Forelimb muscle (tissue), 1 donor: ENCODE data around the gene PARD6G. TPM values are rescaled to one million over a fixed set of nuclear protein-coding genes. Genes with fewer than 3 reads are reported as not detected.

Experiments
- DNase-seq: peaks from one replicate; pipeline ENCODE4 v3.0.0-alpha.2; 2013; ENCODE audit warnings: low read depth
- polyA plus RNA-seq: library from polyadenylated mRNA; unstranded; fragments of 120-200 nt; gene quantifications from one replicate; pipeline ENCODE4 v1.2.1, GENCODE V29; 2013; ENCODE audit not compliant: insufficient read length

The PARD6G gene
- polyA plus RNA-seq, 1 donor, result 5.2 TPM

DNA sequence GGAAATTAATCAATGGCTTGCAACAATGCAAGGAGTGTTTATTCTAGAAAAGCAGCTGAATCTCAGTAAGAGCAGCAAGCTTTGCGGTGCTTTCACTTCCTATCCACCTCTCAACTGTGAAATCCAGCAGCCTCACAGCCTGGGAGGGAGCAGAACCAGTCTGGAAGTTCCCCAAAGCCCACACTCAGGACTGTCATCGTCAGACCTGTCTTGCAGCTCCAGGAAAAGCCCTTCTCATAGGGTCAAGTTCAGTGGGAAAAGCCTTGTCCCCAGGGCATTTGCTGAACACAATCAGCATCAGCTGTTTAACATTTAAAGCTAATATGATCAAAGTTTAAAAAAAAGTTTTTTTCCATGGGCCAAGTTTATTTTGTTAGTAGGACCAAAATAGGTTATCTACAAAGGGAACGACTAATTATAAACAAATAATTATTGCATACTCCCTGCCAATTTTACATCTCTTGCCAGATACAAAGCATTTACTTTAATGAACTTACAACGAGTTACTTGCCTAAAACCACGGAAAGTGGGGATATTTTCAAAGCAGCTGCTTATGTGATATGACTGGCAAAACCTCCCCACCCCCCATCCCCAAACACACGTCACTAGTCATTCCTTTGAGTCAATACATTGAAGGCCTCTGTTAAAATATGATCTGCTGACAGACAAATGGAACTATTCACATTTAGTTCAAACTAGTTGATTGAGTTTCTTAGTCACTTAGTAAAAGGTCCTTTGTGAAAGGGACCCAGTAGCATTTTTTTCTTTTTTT lies 36.8 kb downstream of the PARD6G start:
- DNase-seq, result no peak

DNA sequence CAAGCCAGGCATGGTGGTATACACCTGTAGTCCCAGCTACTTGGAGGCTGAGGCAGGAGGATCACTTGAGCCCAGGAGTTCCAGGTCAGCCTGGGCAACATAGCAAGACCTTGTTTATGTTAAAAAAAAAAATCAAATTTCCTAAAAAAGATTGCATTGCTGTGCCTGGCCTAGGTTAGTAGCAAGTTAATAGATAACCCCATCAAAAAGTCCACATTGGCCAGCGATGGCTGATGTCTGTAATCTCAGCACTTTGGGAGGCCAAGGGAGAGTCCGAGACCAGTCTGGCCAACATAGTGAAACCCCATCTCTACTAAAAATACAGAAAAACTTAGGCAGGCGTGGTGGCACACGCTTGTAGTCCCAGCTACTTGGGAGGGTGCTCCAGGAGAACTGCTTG lies 38.7 kb downstream of the PARD6G start:
- no peak for DNase-seq

DNA sequence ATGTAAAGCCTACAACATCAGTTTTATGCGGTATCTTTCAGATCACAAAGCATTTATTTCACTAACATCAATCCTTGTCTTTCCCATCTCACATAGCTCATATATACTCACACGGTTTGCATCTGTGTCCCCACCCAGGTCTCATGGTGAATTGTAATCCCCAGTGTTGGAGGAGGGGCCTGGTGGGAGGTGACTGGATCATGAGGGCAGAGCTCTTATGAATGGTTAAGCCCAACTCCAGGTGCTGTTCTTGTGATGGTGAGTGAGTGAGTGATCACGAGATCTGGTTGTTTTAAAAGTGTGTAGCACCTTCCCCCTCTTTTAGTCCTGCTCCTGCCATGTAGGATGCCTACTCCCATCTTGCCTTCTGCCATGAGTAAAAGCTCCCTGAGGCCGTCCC lies 42.0 kb downstream of the PARD6G start:
- DNase-seq, result no peak

DNA sequence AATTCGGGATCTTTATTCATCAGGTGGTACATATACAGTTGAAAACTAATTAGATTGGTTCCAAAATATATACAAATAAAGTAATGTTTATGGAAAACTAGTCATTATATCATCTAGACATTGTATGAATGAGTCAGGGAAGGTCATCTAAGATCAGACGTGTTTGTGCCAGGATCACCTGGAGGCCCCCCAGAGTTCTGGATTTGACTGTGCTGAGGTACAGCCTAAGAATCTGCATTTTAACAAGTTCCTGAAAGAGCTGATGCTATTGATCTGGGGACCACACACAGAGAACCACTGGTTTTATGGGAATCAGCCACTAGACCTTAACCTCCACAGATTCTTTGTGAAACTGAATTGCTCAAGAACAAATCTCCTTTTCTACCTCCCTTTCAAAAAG lies 43.2 kb downstream of the PARD6G start:
- DNase-seq, result no peak

DNA sequence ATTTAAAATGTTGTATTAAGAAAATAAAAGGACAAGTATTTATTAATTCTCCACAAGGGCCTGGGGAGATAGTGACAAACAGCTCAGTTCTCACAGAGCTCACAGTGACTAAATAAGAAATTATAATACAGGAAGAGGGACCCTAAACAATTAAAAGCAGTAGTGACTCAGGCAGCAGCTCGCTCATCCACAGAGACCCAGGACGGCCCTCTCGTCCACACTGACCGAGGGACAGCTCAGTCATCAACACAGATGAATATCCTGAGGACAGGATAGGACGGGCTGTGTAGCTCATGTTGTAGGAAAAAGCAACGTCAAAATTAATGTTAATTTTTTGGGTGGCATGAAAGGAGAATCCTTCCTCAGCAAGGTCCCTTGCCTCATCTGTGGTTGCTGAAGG lies 44.1 kb downstream of the PARD6G start:
- DNase-seq, result no peak

DNA sequence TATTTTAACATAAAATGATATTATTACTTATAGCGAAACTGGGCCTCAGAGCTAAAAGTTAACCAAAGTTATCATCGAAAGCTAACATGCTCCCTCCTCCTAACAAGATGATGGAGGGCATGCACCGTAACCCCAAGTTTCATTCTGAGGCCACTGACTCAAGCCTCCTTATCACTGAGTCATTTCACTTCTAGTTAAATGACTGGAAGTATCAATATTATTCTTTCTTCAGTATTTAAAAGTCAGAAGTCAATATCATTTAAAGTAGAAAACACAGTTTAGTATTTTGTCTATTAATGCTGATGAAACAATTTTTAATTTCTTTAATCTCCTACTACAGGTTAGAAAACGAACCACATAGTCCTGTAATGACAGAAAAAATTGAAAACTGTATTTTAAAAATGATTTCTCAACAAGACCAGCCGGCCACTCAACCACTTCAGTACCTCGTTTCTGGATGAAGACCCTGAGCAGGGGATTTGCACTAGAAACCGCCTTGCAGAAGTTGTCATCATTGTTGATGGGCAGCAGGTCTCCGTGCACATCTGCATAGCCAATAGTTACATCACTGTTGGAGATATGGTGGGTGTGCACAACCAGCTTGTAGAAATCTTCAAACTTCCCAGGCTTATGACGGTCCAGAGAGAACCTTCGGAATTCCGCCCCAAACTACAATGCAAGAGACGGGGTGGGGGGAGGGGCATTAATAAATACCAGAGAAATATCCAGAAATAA lies 44.9 kb downstream of the PARD6G start:
- DNase-seq, result no peak

DNA sequence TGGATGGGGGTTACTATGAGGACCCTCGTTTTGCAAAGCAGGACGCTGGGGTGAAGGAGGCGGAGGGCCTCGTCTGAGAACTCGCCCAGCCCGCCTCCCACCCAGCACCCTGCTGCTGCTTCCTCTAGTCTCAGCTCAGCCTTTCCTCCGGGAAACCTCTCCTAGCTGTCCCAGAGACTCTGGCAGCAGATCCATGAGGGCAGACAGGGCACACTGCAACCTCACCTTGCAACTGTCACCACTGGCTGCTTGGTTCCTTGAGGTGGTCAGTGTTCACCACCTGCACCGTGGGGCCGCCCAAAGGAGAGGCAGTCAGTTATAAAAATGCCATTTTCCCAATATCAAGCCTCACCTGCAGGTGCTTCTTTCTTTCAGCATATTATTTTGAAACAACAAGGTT lies 45.6 kb downstream of the PARD6G start:
- no peak for DNase-seq

DNA sequence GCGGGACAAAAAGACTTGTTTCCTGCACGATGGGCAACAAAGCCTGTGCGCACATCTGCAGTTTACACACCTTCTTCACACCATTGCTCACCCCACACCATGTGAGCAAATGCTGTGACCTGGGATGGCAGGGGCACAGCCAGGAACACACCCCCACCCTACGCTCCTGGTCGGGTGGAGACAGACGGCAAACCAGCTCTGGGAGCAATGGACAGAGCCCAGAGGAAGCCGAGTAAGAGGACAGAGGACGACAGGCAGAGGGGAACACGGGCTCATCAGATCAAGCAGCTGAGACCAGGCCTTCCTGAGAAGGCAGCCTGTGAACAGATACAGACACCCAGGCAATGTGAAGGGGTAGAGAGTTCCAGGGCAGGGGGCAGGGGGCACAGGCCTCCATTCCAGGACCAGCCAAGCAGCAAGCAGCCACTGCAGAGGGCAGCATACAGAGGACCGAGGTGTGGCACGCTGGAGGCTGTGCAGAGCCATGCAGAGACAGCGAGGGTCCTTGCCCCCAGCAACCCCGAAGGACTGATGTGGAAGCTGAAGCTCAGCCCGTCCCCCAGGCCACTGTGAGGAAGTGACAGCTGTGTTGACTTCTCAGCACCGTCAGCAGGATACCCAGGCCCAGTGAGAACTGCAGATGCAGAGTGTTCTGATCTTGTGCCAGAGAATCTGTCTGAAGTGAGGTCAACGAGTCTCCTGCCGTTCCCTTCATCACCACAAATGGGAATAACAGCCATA lies 46.2 kb downstream of the PARD6G start:
- DNase-seq, result no peak

DNA sequence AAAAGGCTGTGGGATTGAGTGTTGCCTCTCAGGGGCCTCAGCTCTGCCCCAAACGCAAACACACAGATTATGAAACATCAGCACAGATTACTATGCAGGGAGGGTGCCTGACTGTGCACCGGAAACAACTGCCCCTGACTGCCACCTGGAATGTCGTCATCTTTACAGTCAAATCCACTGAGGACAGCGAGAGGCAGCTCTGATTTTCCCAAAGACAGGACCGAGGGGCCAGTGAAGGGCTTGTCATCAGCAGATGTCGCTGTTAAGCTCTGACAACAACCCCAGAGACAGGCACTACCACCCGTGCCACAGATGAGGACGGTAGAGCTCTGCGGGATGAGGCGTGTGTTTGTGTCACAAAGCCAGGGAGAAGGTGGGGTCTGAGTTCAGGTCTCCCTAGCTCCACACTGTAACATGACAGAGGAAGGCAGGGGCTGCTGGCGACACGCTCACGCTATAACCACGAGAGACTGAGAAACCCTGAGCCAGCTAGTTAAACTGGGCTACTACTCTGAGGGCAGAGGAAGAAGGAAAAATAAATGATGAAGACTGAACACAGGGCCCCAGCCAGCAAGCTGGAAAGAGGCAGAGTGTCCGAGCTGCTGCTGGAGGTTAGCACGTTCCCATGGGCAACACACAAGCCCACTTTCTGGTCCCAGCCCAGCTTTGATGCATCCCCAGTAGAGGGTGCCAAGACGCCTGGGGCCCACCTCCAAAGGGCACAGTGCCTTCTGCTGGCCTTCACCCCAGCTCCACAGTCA lies 47.0 kb downstream of the PARD6G start:
- DNase-seq, result no peak

DNA sequence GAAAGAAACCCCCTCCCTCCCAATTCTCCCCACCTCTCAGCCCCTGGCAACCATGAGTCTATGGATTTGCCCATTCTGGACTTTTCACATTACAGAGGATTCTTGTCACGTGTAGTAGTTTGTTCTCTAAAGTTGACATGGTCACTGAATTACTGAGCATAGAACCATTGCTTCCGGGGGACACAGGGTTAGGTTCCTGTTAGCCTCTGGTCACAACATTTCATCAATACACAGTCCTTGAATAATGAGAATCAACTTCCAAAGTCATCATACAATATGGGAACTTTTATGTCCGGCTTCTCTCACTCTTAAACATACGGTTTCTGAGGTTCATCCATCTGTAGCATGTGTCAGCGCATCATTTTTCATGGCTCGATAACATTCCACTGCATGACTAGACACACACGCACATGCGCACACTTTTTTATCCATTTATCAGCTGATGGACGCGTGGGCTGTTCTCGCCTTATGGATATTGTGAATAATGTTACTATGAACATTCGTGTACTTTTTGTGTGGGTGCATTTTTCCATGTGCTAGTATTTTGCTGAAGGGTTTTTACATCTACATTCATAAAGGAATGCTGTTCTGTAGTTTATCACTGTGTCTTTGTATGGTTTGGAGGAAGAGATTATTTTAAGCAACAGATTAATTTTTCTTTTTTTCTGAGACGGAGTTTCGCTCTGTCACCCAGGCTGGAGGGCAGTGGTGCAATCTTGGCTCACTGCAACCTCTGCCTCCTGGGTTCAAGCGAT lies 48.1 kb downstream of the PARD6G start:
- no peak for DNase-seq

DNA sequence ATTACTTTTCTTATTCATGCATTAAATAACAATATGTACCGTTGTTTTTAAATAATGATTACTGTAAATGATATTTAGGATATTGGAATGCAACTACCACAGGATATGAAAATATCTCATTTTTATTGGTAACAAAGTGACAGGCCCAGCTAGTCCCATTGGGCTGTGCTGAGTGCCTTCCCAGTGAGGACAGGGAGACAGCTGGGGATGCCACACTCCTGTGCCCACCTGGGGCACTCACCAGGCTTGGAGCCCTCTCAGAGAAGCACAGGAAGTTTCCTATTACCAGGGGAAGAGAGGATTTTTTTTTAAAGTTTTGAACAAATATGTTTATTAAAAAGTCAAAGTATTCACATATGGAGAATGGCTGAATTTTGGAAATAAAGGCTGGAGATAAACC lies 48.9 kb downstream of the PARD6G start:
- no peak for DNase-seq

DNA sequence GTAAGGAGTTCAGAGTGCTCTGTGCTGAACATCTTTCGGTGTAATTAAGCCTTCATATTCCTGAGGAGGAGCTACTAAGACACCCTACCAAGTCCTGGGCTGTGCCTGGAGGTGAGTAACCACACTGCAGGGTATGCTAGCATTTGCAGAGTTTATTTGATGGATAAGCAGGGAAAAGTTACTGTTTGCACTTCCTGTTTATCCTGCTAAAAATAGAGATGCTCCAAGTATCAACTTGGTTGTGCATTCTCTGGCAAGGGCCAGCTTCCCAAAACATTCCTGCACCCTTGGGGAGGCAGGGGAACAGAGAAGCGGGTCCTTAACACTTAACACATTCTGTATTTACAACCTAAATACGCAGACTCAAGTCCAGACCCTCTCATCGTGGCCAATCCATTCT lies 49.8 kb downstream of the PARD6G start:
- DNase-seq, result no peak

DNA sequence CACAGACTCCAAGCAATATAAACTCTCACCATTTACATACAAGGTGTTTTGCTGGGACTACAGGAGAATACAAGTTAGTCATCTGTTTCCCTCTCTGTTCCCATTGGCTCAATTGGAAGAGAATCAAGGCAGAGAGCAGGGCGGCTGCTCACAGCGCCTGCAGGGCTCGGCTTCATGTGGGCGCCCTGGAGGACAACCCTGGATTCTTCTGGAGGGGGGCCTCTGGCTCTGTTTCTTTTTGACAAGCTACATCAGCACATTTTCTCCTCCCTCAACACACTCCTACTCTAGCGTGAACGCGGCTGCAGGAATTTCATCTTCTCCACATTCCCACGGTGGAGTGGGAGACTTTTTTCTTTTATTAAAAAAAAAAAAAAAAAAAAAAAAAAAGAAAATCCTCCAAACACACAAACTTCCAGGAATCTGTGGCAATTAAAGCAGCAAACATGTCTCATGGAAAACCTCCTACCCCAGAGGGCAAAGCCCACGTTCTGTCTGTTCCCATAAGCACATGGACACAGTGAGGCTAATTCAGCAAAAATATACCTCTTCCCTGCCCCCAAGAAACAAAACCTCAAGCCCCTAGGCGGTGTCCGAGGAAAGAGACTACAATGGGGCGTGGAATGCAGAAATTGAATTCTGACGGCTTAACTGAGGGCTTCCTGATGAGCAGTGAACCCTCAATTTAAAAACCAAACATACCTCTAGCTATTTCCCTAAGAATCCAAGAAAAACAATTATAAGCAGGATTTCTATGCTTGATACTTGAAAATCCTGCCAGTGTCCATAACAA lies 50.6 kb downstream of the PARD6G start:
- no peak for DNase-seq

DNA sequence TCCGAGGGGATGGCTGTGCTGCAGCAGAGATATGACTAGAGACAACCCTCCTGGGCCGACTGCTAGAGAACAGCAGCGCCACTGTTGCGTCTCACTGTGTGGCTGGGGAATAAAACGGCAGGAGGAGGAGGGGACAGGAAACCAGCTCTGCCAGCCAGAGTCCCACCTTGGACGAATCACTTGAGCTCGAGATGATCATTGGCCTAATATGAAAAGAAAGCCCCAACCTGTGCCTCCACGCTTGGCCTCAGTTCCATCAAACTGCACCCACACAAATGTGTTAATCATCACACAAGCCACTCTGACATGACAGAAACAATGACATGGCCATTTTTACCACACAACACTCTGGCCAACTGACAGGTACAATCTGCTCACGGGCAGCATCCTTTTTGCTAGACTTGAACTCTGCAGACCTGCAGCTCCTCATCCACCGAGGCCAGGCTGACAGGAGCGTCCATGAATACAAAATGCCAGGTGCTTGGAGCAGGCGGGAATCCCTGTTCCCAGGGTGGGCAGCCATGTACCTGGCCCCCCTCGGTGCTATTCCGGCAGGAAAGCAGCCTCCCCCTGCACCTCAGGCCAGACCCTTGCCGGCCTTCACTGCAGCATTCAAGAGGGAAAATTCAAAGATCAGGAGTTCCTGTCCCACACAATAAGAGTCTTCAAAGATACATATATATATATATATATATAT lies 52.3 kb downstream of the PARD6G start:
- DNase-seq, result no peak

DNA sequence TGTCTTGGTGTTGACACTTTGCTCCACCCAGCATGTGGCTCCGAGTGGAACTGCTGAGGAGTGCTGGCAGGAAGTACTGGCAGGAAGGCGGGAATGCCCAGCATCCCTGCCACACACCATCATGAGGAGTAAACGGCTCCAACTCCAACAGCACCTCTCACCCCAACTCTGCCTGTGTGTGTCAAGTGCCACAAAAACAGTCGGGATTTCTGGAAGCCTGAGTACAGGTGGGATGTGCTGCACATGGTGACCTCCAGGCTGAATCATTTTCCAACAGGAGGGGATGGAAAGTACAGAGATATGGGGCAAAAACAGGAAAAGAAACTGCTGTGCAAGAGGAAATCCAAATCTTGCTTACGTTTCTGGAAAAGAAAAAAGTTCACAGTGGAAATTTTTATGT lies 53.6 kb downstream of the PARD6G start:
- DNase-seq, result no peak

DNA sequence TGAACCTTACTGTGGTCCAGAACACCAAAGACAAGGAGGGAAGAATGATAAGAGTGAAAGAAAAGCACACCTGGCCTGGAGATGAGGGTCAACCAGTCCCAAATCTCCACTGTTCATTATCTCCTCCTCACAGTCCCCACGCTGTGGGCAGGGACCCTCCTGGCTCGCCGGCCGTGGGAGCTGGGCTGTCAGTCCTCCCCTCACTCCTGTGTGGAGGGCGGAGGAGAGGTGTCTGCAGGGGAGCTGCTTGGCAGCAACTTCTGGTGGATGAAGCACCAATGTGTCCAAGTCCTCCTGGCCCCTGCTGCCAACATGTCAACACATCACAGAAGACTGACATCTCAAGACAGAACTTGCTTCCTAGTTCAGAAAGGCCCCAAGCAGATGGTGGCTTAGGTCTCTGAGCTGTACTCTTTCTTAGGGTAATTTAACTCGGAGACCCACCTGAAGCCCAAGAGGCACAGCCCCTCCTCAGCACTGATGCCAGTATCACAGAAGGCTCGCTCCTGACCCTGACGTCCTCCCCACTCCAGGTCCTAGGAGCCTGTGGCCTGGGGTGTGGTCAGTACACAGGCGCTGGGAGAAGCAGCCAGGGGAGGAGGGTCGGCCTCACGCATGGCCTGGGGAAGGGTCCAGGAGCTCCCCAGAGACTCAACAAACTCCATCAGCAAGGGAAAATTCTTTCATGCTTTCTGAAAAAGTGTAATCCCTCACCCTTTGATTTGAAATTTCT lies 54.5 kb downstream of the PARD6G start:
- DNase-seq, result no peak

DNA sequence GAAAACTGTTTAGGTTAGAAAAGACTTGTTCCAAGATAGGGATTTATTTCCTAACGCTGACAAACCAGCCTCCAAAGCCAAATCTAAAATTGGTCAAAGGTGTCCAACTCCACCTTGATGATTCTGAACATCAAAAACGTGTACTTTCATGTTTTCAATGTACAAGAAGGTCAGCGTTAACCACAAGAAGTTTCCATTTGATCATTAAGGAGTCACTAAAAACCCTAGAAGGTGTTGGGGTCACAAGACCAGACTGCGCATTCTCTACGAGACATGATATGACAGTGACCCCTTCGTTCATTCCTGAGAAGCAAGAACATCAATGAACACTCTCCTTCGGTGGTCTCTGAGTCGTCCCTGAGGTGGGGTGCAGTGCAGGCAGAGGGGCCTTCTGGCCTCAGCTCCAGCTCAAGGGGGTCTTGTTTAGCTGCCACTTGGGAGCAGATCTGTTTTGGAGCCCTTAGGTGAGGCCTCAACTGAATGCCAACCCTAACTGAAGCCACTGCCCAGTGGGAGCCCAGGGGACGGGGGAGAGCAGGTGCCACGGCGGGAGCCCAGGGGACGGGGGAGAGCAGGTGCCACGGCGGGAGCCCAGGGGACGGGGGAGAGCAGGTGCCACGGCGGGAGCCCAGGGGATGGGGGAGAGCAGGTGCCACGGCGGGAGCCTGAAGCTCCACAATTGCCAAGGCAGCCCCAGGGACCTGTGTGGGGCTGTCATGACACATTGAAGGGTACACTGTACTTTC lies 55.2 kb downstream of the PARD6G start:
- no peak for DNase-seq

DNA sequence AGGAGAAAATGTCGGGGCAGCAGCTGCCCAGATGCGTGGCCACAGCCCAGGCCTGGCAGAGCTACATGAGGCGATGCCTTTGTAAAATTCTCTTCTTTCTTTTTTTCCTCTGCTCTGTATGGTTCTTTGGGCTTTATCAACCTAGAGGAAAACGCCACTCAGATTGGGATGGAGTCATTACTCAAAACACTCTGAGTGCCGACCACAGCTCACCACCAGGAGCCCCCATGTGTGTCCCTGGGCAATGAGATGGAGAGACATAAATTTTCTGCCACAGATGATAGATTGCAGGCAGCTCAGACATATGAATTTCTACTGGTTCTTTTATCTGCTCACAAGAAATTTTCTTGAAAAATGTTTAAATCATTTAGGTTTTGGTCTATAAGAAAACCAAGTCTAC lies 56.0 kb downstream of the PARD6G start:
- DNase-seq, result no peak
